GM18526 (cell line): ENCODE data around the gene NCAM2.

Source experiments
- POLR2A ChIP-seq: IDR thresholded peaks from 3 replicates; pipeline ENCODE4 v1.6.1; 2011; ENCODE audit not compliant: insufficient read length; ENCODE audit errors: extremely low read depth

Gene NCAM2

GRCh38 chr21:21003701-21004100 is 5.5 kb downstream of the NCAM2 start:
- no peak for TF ChIP-seq POLR2A

GRCh38 chr21:21007606-21008005 is 9.4 kb downstream of the NCAM2 start:
- no peak for TF ChIP-seq POLR2A

- TF ChIP-seq POLR2A, result no peak
These were observed 12.0 kb downstream of the NCAM2 start for GRCh38 chr21:21010228-21010627.

- no peak for TF ChIP-seq POLR2A
These were observed 12.5 kb downstream of the NCAM2 start for GRCh38 chr21:21010698-21011097.

- TF ChIP-seq POLR2A, result no peak
These were observed 20.6 kb downstream of the NCAM2 start for GRCh38 chr21:21018821-21019220.

GRCh38 chr21:21019681-21020080 is 21.5 kb downstream of the NCAM2 start:
- TF ChIP-seq POLR2A, result no peak

GRCh38 chr21:21025742-21026141 is 27.5 kb downstream of the NCAM2 start:
- no peak for TF ChIP-seq POLR2A

GRCh38 chr21:21028275-21028820 is 30.1 kb downstream of the NCAM2 start:
- no peak for TF ChIP-seq POLR2A

- TF ChIP-seq POLR2A, result no peak
These were observed 31.0 kb downstream of the NCAM2 start for GRCh38 chr21:21029164-21029563.

GRCh38 chr21:21030311-21030710 is 32.1 kb downstream of the NCAM2 start:
- no peak for TF ChIP-seq POLR2A

- TF ChIP-seq POLR2A, result no peak
These were observed 35.8 kb downstream of the NCAM2 start for GRCh38 chr21:21034036-21034435.

- no peak for TF ChIP-seq POLR2A
These were observed 41.5 kb downstream of the NCAM2 start for GRCh38 chr21:21039624-21040170.

GRCh38 chr21:21045518-21045917 is 47.3 kb downstream of the NCAM2 start:
- no peak for TF ChIP-seq POLR2A

GRCh38 chr21:21046063-21046462 is 47.9 kb downstream of the NCAM2 start:
- no peak for TF ChIP-seq POLR2A

GRCh38 chr21:21051109-21052055 is 53.2 kb downstream of the NCAM2 start:
- no peak for TF ChIP-seq POLR2A

GRCh38 chr21:21052672-21053071 is 54.5 kb downstream of the NCAM2 start:
- no peak for TF ChIP-seq POLR2A

- TF ChIP-seq POLR2A, result no peak
These were observed 59.3 kb downstream of the NCAM2 start for GRCh38 chr21:21057349-21058062.
